GM06990 (cell line): ENCODE measurements around the gene UGT2A3.
"Not testable (repeated sequence)": the region's sequence is repeated elsewhere in the genome, so short reads cannot be mapped to it uniquely, and the experiment has no call there.

ENCODE experiments used
- DNase-seq: peaks from one replicate; pipeline ENCODE4 v3.0.0-alpha.2; 2011; ENCODE audit not compliant: insufficient read length; ENCODE audit errors: extremely low read depth
- H3K27me3 ChIP-seq: replicated peaks from 2 replicates; pipeline ENCODE4 v1.6.0; 2011; ENCODE audit warnings: low read length; ENCODE audit not compliant: control insufficient read depth, insufficient read depth
- H3K36me3 ChIP-seq: 2 replicates; pipeline ENCODE4 v1.5.1; 2011; ENCODE audit warnings: low read length; ENCODE audit not compliant: control insufficient read depth, insufficient read depth
- H3K4me3 ChIP-seq: replicated peaks from 2 replicates; pipeline ENCODE4 v1.5.1; 2011; ENCODE audit warnings: low read depth, mild to moderate bottlenecking, control low read depth, low read length
- CTCF ChIP-seq: IDR thresholded peaks from 2 replicates; pipeline ENCODE4 v1.5.1; 2011; ENCODE audit warnings: low read length, control low read depth, mild to moderate bottlenecking, inconsistent platforms; ENCODE audit not compliant: insufficient read depth, poor library complexity, severe bottlenecking

The UGT2A3 gene

GRCh38 chr4:68984947-68985346 lies 33.3 kb upstream of the UGT2A3 start:
- H3K4me3 ChIP-seq: no peak overlapping the region
- H3K36me3 ChIP-seq: no peaks in the 10 kb centered on the region
- DNase-seq: no peak
- TF ChIP-seq CTCF: no peak
- H3K27me3 ChIP-seq: no peaks in the 10 kb centered on the region

- no peak for TF ChIP-seq CTCF
- no peaks in the 10 kb centered on the region for H3K27me3 ChIP-seq
- no peak overlapping the region for H3K4me3 ChIP-seq
- DNase-seq: no peak
- no peaks in the 10 kb centered on the region for H3K36me3 ChIP-seq
These were observed 11.8 kb upstream of the UGT2A3 start for GRCh38 chr4:68963374-68963773.

- no peak overlapping the region for H3K4me3 ChIP-seq
- no peak for TF ChIP-seq CTCF
- DNase-seq: no peak
- no peaks in the 10 kb centered on the region for H3K27me3 ChIP-seq
- H3K36me3 ChIP-seq: no peaks in the 10 kb centered on the region
These were observed 11.3 kb upstream of the UGT2A3 start for GRCh38 chr4:68962868-68963267.

GRCh38 chr4:68960294-68961163 lies 8.9 kb upstream of the UGT2A3 start:
- Histone ChIP-seq H3K4me3 (no peak overlapping the region), H3K36me3 (no peaks in the 10 kb centered on the region), H3K27me3 (no peaks in the 10 kb centered on the region)
- DNase-seq: no peak
- TF ChIP-seq CTCF: no peak

GRCh38 chr4:68959085-68959484 lies 7.5 kb upstream of the UGT2A3 start:
- H3K4me3 ChIP-seq, DNase-seq, H3K36me3 ChIP-seq, H3K27me3 ChIP-seq: not testable (repeated sequence)

GRCh38 chr4:68954126-68954525 lies 2.5 kb upstream of the UGT2A3 start:
- no peak for TF ChIP-seq CTCF
- no peaks in the 10 kb centered on the region for H3K27me3 ChIP-seq
- no peak for DNase-seq
- no peaks in the 10 kb centered on the region for H3K36me3 ChIP-seq
- no peak overlapping the region for H3K4me3 ChIP-seq
